ENCODE results near the gene ENOX1.
A peak's percentile ranks its signal among the peaks of the same experiment; 100 is the strongest.

ENOX1 gene

DNA sequence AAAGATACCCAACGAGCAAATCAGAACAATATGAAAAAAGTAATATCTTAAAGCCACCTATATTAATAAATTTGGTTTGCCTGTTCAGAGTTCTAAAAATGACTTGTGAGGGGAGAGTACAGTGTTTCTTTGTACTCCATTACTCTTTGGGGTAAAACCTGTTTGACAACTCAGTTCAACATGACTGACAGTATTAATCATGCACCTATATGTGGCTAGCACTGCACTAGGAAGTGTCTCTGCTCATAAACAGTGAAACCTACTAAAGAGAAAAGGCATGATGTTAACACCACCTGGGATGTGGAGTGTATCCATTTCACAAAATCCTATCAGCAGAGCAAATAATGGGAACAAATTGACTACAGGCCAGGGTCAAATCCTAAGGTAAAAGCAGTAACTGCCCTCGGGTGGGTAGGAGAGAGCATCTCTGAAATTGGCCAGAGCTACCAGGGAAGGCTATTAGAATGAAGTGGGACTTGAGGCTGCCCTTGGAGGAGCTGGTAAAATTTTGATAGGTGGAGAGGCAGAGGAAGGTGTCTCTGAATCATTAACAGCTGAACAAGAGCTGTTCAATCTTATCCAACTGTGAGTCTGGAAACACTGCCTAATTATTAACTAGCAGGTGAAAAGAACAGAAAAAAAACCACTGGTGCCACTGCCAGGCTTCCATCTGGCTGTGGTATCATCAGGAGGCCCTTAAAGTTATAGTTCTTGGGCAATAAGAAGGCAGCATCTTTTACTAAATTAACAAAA is 398.3 kb downstream of the ENOX1 start:
- DNase-seq (ENCODE audit: low read depth): no peak

- DNase-seq (ENCODE audit: low read depth): no peak
Observed at GRCh38 chr13:43387880-43388279, 398.9 kb downstream of the ENOX1 start.

DNA sequence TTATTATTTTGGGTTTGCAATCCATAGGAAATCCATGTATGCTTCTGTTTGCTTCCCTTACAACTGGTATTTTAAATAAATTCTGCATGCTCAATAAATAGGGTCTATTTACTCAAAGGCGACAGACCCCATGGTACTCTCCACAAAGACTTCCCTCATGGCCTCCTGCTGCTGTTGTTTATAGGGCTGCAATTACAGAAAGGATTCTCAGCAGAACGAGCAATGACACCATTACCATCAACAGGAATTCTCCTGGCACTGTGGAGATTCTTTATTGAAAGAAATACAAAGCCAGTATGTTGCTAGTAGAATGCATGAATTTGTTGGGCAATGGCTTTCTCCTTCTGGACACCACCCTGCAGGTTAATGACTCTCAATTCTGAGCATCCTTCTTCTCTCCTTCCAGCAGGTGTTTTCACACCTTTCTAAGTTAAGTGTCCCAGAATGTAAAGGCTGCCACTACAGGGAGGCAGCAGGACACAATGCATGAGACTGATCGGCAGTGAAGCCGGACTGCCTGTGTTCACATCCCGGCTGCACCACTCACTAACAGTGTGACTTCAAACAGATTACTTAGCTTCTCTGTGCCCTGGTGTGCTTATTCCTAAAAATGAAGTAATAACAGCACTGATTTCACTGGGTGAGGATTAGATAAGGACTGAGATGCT is 403.1 kb downstream of the ENOX1 start:
- DNase-seq (ENCODE audit: low read depth): no peak

DNA sequence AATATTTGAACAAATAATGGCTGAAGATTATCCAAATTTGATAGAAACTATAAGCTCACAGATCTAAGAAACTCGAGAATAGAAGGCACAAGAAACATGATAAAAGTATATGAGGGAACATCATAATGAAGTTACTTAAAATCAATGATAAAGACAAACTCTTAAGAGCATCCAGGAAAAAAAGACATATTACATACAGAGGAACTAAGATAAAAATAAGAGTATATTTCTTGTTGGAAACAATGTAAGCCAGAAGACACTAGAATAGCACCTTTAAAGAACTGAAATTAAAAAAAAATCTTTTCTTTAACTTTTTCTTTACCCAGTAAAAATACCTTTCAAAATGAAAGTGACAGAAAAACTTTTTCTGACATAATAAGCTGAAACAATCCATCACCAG is 407.0 kb downstream of the ENOX1 start:
- no peak for DNase-seq (ENCODE audit: low read depth)

GRCh38 chr13:43377973-43378372 is 408.8 kb downstream of the ENOX1 start:
- DNase-seq (ENCODE audit: low read depth): peak; percentile 69

GRCh38 chr13:43377149-43377548 is 409.6 kb downstream of the ENOX1 start:
- peak; percentile 31 for DNase-seq (ENCODE audit: low read depth)

- DNase-seq (ENCODE audit: low read depth): no peak
Observed at GRCh38 chr13:43376596-43376995, 410.2 kb downstream of the ENOX1 start.

GRCh38 chr13:43375797-43376465 is 410.8 kb downstream of the ENOX1 start:
- no peak for DNase-seq (ENCODE audit: low read depth)

DNA sequence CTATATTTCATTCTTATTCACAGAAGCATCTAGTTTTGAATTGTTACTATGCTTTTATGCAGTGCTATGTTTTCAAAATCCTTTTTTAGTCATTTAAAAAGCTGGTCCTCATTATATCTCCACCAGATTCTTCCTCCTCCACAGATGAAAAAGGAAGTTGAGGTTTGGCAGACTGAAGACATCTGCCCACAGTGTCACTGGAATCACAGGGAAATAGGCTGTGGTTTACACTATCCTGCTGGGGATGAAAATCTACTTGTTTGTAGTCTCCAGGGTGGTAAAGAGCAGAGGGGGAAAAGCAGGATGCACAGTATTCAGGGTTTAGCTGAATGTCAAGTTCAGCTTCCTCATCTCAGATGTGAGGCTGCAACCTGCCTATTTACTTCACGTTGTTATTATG is 412.2 kb downstream of the ENOX1 start:
- DNase-seq (ENCODE audit: low read depth): peak; percentile 63

- DNase-seq (ENCODE audit: low read depth): no peak
Observed at GRCh38 chr13:43373400-43373799, 413.4 kb downstream of the ENOX1 start.

DNA sequence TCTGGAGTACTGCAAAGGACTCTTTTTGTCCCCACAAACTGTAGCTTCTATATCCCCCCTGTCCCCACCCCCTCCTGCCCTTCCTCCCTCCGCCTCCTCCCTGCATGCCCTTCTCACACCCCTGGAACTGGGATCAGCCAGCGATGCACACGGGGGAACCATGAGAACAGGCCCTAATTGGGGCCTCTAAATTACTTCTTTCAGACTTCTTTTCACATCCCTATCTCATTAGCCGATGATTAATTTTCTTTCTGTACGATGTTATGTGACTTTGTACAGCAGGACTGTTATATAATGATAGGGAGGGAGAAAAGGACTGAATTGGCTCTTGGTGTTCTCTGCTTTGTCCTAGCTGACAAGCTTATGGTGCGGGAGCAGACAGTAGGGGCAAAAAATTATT is 415.9 kb downstream of the ENOX1 start:
- DNase-seq (ENCODE audit: low read depth): no peak

GRCh38 chr13:43369319-43369718 is 417.5 kb downstream of the ENOX1 start:
- DNase-seq (ENCODE audit: low read depth): no peak

DNA sequence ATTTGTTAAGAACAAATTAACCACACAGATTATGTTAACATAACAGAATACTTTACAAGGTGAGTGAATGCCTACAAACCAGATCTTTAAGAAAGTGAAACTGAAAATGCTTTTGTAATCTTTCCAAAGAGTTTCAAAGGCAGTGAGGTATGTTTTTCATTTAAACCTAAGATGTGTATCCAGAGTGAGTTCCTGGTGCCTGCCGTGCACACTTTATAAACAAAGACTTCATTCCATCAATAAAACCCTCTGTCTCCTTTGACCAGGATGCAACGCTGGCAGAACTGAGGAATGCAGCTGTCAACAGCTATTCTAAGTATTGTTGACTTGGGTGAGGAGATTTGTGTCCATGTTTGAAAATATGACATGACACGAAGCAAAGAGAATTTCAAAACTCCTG is 418.8 kb downstream of the ENOX1 start:
- DNase-seq (ENCODE audit: low read depth): peak; percentile 67

- no peak for DNase-seq (ENCODE audit: low read depth)
Observed at GRCh38 chr13:43365039-43365344, 421.8 kb downstream of the ENOX1 start.

DNA sequence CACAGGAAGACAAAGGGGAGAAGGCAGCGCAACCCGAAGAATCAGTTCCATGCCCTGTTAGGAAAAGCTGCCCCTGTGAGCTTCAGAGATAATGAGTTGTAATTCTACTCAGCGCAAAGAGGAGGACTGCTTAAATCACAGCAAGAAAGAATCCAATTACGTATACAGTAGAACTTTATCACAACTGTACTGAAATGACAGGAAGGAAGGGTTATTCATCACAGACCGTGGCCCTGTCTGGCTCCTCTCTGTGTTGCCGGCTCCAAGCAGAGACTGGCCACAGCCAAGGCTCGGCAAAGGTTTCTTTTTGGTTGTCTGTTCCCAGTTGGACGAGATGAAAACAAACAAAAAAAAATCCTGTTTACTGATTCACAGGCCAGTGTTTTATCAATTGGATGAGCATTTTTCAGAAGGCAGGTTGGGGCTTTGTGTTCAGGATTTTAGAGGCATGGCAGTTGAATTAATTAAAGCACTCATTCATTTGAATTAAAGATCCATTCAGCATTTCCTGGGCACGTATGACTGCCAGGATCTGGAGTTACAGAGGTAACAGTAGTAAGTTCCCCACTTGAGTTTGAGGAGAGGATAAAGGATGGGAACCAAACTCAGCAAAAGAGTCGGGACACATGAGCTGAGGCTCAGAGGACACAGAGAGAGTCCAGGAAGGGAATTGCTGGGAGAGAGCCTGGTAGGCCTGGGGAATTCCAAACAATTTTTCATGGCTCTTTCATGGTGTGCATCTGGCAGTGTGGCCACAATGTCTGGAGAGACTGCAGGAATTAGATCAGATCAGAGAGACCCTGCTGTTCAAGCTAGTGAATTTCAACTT is 422.3 kb downstream of the ENOX1 start:
- DNase-seq (ENCODE audit: low read depth): peak; percentile 84

- DNase-seq (ENCODE audit: low read depth): peak; percentile 88
Observed at GRCh38 chr13:43363156-43363953, 423.4 kb downstream of the ENOX1 start.

- no peak for DNase-seq (ENCODE audit: low read depth)
Observed at GRCh38 chr13:43362556-43362955, 424.2 kb downstream of the ENOX1 start.

DNA sequence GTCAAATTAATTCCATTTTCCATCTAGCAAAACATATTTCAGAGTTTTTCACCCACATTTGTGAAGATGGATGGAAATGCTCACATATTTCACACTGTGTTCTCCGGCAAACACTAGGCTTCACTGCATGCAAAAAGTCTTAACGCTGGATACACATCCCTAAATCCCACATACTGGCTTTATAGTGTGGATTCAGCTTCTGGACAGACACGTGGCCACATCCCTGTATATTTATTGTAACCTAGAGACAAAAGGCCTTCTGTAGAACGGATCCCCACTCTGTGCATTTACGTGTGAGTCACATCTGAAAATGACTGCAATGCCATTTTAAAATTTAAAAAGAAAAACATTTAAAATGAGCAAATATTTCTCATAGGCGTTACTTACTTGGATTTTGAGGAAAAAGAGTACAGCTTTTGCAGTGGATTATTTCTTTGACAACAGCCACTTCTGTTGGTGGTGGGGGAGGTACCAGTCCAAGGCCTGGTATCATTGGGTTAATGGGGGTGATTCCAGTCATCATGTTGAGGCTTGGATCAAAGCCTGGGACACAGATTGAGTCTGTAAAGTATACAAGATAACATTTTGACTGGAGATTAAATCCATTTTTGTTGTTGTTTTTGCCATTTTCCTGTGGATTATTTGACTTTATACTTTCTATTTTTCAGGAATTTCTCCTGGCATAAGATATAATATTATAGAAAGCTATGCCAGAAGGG is 425.7 kb downstream of the ENOX1 start:
- DNase-seq (ENCODE audit: low read depth): peak; percentile 53

DNA sequence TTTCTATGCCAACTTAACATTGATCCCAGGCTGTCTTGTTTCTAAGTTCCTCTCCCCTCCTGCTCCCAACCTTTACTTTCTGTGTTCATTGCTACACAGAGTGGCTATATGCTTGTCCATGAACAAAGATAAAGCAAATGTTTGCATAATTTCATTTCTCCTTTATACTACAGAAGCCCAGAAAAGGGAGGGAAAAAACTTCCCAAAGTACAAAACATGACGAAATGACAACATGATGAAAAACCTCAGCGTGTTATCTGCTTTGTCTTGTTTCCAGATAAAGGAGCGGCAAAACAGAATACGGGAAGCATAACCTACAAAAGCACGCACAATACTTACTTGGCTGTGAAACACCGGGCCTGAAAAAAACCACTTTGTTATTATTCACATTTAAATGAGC is 426.6 kb downstream of the ENOX1 start:
- DNase-seq (ENCODE audit: low read depth): peak; percentile 88

- no peak for DNase-seq (ENCODE audit: low read depth)
Observed at GRCh38 chr13:43359536-43359935, 427.2 kb downstream of the ENOX1 start.

- no peak for DNase-seq (ENCODE audit: low read depth)
Observed at GRCh38 chr13:43357564-43357963, 429.2 kb downstream of the ENOX1 start.
